ENCODE results near the gene CT55.

CT55 gene

DNA sequence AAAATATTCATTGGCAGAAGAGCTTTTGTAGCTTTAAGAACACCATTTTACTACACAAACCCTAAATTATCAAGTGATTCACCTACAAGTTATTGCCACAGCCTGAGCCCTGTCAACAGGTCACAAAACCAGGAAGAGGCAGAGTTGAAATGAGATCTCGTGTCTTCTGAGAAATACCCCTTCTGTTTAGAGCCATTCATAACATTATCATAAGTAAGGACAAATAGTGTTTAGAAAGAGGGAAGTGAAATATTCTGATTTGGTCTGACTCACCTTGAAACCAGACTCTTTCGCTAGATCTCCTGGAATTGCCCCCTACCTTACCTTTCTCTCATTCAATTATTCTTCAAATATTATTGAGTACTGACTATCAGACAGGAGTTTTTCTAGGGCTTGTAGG lies 56.8 kb downstream of the CT55 start:
- no peak for DNase-seq (ENCODE audit: low read depth, low spot score)
- POLR2A ChIA-PET = interaction anchor here (0.6 kb wide), 1 partner anchor 521 kb away, joined by 3 read pairs; no protein-coding TSS in a partner anchor
- TF ChIP-seq, protein P1, sequence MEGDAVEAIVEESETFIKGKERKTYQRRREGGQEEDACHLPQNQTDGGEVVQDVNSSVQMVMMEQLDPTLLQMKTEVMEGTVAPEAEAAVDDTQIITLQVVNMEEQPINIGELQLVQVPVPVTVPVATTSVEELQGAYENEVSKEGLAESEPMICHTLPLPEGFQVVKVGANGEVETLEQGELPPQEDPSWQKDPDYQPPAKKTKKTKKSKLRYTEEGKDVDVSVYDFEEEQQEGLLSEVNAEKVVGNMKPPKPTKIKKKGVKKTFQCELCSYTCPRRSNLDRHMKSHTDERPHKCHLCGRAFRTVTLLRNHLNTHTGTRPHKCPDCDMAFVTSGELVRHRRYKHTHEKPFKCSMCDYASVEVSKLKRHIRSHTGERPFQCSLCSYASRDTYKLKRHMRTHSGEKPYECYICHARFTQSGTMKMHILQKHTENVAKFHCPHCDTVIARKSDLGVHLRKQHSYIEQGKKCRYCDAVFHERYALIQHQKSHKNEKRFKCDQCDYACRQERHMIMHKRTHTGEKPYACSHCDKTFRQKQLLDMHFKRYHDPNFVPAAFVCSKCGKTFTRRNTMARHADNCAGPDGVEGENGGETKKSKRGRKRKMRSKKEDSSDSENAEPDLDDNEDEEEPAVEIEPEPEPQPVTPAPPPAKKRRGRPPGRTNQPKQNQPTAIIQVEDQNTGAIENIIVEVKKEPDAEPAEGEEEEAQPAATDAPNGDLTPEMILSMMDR (IDR thresholded peaks at IDR 0.05; ENCODE audit: insufficient read depth, low read length, missing control alignments) = no peak
- CTCF ChIA-PET = no interaction called here
- H3K4me3 ChIP-seq (ENCODE audit: low read depth, low read length) = no peak overlapping the region

DNA sequence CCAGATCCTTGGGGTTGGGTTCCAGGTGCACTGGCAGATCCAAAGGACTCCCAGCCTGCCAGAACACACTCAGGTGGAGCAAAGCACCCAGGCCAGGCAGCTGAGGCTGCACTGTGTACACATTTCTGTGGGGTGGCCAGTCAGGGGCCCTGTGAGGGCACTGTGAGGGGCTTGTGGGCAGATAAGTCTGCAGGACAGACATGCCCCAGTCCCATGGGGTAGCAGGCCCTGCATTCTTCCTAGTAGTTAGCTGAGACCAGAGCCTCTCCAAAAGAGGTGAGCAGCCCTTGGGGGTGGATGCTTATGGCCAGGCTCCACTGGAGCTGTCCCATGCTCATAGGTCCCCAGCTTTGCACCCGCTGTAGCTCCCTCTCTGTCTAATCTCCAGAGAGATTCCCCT lies 58.5 kb downstream of the CT55 start:
- TF ChIP-seq, protein P1 (IDR thresholded peaks at IDR 0.05; ENCODE audit: insufficient read depth, low read length, missing control alignments) = no peak
- ChIA-PET POLR2A (no interaction called here), CTCF (no interaction called here)
- no peak for DNase-seq (ENCODE audit: low read depth, low spot score)
- H3K4me3 ChIP-seq (ENCODE audit: low read depth, low read length) = no peak overlapping the region

DNA sequence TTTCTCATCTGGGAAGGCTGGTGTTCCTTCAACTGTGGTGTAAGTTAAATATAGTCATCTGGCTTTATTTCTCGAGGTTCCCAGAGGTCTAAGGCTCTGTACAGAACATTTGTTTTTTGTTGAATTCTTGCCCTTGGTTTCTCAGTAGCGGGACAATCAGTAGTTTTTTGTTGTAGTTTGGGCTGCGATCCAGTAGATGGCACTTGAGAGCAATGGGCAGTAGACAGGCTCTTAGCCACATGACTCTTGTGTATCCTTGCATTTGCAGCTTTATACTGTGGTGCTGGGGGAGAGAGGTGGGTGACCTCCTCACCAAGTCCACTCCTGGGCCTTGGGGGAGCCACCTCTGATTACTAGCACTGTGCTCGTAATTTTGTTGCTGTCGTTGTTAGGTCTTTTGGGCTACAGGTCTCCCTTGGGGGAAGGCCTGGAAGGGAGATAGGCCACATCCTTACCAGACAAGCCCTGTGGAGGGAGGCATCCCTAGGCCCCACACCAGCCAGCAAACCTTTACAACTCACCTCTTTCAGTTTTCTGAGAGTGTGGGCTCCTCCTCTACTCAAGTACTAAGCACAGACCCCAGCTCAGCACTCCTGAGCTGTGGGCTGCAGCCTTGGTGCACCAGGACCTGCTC lies 59.0 kb downstream of the CT55 start:
- CTCF ChIA-PET = interaction anchor here (0.7 kb wide), 1 partner anchor 93 kb away, joined by 3 read pairs; no protein-coding TSS in a partner anchor
- no peak for DNase-seq (ENCODE audit: low read depth, low spot score)
- TF ChIP-seq, protein P1 (IDR thresholded peaks at IDR 0.05; ENCODE audit: insufficient read depth, low read length, missing control alignments) = peak; percentile 47
- POLR2A ChIA-PET = no interaction called here
- no peak overlapping the region for H3K4me3 ChIP-seq (ENCODE audit: low read depth, low read length)

DNA sequence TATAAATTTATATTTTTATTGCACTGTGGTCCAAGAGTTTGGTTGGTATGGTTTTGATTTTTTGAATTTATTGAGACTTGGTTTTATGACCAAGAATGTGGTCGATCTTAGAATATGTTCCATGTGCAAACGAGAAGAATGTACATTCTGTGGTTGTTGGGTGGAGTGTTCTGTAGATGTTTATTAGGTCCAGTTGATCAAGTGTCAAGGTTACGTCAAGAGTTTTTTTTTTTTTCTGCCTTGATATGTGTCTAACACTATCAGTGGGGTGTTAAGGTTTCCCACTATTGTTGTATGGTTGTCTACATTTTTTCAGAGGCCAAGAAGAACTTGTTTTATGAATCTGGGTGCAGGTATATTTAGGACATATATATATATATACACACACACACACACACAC lies 61.6 kb downstream of the CT55 start:
- ChIA-PET POLR2A (no interaction called here), CTCF (no interaction called here)
- H3K4me3 ChIP-seq (ENCODE audit: low read depth, low read length) = no peak overlapping the region
- TF ChIP-seq, protein P1 (IDR thresholded peaks at IDR 0.05; ENCODE audit: insufficient read depth, low read length, missing control alignments) = no peak
- DNase-seq (ENCODE audit: low read depth, low spot score) = no peak
